Neutrophil (primary cell): Measurements from ENCODE around the gene CHI3L2.
A peak's percentile ranks its signal among the peaks of the same experiment; 100 is the strongest.

Experiments
- H3K27ac ChIP-seq: fragments of 200-600 bp; sonication (generic); 2 replicates; pipeline ENCODE4 v1.5.1; 2016; ENCODE audit warnings: mild to moderate bottlenecking, moderate library complexity
- H3K27me3 ChIP-seq: fragments of 200-600 bp; sonication (generic); 2 replicates; pipeline ENCODE4 v1.6.0; 2016; ENCODE audit warnings: mild to moderate bottlenecking
- H3K36me3 ChIP-seq: fragments of 200-600 bp; sonication (generic); 2 replicates; pipeline ENCODE4 v1.5.1; 2017
- H3K4me1 ChIP-seq, 2 experiments: fragments of 200-600 bp in 1 of 2; sonication (generic) in 1 of 2; 1 replicate in 1 of 2; 2 replicates in 1 of 2; pipeline versions ENCODE4 v1.5.1 to v1.6.1; 2013 to 2016; ENCODE audit warnings: low read depth in 1 of 2, low read length in 1 of 2, mild to moderate bottlenecking in 1 of 2, moderate library complexity in 1 of 2; ENCODE audit not compliant: control insufficient read depth in 1 of 2, insufficient read depth in 1 of 2
- H3K4me3 ChIP-seq, 2 experiments: fragments of 200-600 bp in 1 of 2; sonication (generic) in 1 of 2; 1 replicate in 1 of 2; 2 replicates in 1 of 2; pipeline ENCODE4 v1.5.1; 2013 to 2016; ENCODE audit warnings: low read depth in 1 of 2, low read length in 1 of 2, mild to moderate bottlenecking in 1 of 2, moderate library complexity in 1 of 2
- H3K9me3 ChIP-seq: fragments of 200-600 bp; sonication (generic); 2 replicates; pipeline ENCODE4 v1.5.1; 2016
- CTCF ChIP-seq: fragments of 200-600 bp; sonication (generic); IDR thresholded peaks from 2 replicates; pipeline ENCODE4 v1.5.1; 2016; ENCODE audit warnings: antibody characterized with exemption

The CHI3L2 gene

DNA sequence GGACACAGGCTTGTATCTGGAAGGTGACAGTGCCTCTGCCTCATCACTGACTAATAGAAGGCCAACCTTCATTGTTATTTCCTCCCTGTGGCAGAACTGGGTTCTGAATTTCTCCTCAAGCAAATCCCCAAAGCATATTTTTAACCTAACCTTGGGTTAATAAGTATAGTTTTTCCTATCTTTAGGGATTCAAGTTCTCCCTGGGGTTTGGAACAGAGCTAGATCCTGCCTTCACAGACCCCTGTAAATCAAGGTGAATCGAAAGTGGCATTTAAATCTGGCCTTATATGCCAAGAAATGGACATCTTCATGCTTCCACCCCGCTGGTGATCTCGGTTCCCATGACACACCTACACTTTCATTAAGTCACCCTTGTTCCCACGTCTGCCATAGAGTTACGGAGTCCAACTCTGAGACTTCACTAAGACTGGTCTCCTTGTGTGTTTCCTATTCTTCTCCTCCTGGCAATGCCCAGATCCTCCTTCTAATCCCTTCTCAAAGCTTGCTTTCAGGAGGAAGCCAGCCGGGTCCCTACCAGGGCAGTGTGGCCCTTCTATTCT, 4.3 kb upstream of the CHI3L2 start:
- TF ChIP-seq CTCF, result no peak
- H3K27me3 ChIP-seq, result no peaks in the 10 kb centered on the region
- H3K36me3 ChIP-seq, result no peaks in the 10 kb centered on the region
- no peaks in the 10 kb centered on the region for H3K9me3 ChIP-seq
- peak overlapping the region in 1 of 2 experiments; percentile 32 for H3K4me3 ChIP-seq
- H3K4me1 ChIP-seq, result peaks cover 37 to 41% of the 10 kb centered on the region in 2 experiments
- H3K27ac ChIP-seq, result no peak overlapping the region

DNA sequence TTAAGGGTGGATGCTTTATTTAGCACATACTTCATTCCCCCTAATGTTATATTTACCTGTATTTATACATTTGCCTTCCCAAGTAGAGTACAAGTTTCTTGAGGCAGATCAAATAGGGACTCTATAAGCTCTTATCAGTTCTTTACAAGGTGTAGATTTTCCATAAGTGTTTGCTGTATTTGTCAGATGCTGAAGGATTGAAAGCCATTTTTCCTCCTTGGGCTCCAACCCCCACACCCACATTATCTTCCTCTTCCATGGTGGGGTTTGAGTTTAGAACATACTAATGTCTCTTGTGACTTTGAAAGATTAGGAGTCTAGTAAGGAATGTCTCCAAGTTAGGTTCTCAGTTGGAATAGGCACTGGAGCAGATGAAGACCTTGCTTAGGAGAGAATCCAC, 2.4 kb upstream of the CHI3L2 start:
- peaks cover 37 to 38% of the 10 kb centered on the region in 2 experiments for H3K4me1 ChIP-seq
- no peak for TF ChIP-seq CTCF
- no peaks in the 10 kb centered on the region for H3K9me3 ChIP-seq

GRCh38 chr1:111225717-111226400, 1.7 kb upstream of the CHI3L2 start:
- Histone ChIP-seq H3K36me3 (no peaks in the 10 kb centered on the region), H3K27me3 (peaks cover 4% of the 10 kb centered on the region), H3K4me3 (no peak overlapping the region), H3K27ac (no peak overlapping the region), H3K9me3 (no peaks in the 10 kb centered on the region), H3K4me1 (peaks cover 30 to 31% of the 10 kb centered on the region in 2 experiments)
- no peak for TF ChIP-seq CTCF

More for the DNA sequence above, 2.4 kb upstream of the CHI3L2 start:
- Histone ChIP-seq H3K4me3 (no peak overlapping the region), H3K27ac (no peak overlapping the region), H3K27me3 (no peaks in the 10 kb centered on the region), H3K36me3 (no peaks in the 10 kb centered on the region)

- Histone ChIP-seq H3K9me3 (no peaks in the 10 kb centered on the region), H3K4me1 (peaks cover 8% of the 10 kb centered on the region in 2 experiments), H3K27ac (no peak overlapping the region), H3K36me3 (no peaks in the 10 kb centered on the region), H3K27me3 (peaks cover 8% of the 10 kb centered on the region), H3K4me3 (no peak overlapping the region)
- no peak for TF ChIP-seq CTCF
Measured at GRCh38 chr1:111227851-111228747, 586 bp downstream of the CHI3L2 start.

DNA sequence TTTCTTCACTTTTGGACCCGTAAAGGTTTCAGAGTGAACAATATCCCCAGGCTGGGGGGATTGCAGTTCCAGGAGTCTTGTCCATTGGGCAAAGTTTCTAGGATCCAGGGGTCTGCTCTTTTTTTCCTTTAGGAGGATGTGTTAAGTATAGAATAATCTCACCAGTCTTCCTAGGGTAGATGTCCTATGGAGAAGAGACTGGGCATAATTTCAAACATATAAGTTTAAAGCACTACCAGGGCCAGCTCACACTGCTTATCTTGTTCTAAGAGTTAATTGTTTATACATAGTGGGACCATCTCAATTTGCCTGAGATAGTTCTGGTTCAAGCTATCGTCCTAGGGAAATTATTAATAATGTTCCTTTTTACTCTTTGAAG, 1.2 kb downstream of the CHI3L2 start:
- TF ChIP-seq CTCF, result no peak
- Histone ChIP-seq H3K27ac (no peak overlapping the region), H3K4me1 (peaks cover 6 to 8% of the 10 kb centered on the region in 2 experiments)

More for the DNA sequence above, 1.2 kb downstream of the CHI3L2 start:
- Histone ChIP-seq H3K36me3 (no peaks in the 10 kb centered on the region), H3K4me3 (no peak overlapping the region), H3K27me3 (peaks cover 10% of the 10 kb centered on the region), H3K9me3 (no peaks in the 10 kb centered on the region)
